ENCODE measurements around the gene STT3B.

Gene STT3B

GRCh38 chr3:31509147-31509728 is 23.5 kb upstream of the STT3B start:
- no peak for DNase-seq
- TF ChIP-seq CTCF (IDR thresholded peaks at IDR 0.05; ENCODE audit: low read depth, low read length), result no peak
- Histone ChIP-seq H3K9me3 (ENCODE audit: severe bottlenecking) (no peaks in the 10 kb centered on the region), H3K27me3 (ENCODE audit: insufficient read depth, low read depth, severe bottlenecking) (no peaks in the 10 kb centered on the region), H3K4me3 (ENCODE audit: low read depth, low read length) (no peak overlapping the region), H3K27ac (no peak overlapping the region), H3K36me3 (no peaks in the 10 kb centered on the region)

GRCh38 chr3:31514570-31514969 is 18.2 kb upstream of the STT3B start:
- no peak for TF ChIP-seq CTCF (IDR thresholded peaks at IDR 0.05; ENCODE audit: low read depth, low read length)
- DNase-seq, result no peak
- H3K36me3 ChIP-seq, result no peaks in the 10 kb centered on the region
- H3K4me3 ChIP-seq (ENCODE audit: low read depth, low read length), result no peak overlapping the region
- H3K9me3 ChIP-seq (ENCODE audit: severe bottlenecking), result no peaks in the 10 kb centered on the region
- H3K27me3 ChIP-seq (ENCODE audit: insufficient read depth, low read depth, severe bottlenecking), result no peaks in the 10 kb centered on the region
- H3K27ac ChIP-seq, result no peak overlapping the region

GRCh38 chr3:31515486-31516284 is 17.0 kb upstream of the STT3B start:
- DNase-seq, result no peak
- Histone ChIP-seq H3K9me3 (ENCODE audit: severe bottlenecking) (no peaks in the 10 kb centered on the region), H3K27ac (no peak overlapping the region), H3K4me3 (ENCODE audit: low read depth, low read length) (no peak overlapping the region), H3K27me3 (ENCODE audit: insufficient read depth, low read depth, severe bottlenecking) (no peaks in the 10 kb centered on the region), H3K36me3 (no peaks in the 10 kb centered on the region)
- TF ChIP-seq CTCF (IDR thresholded peaks at IDR 0.05; ENCODE audit: low read depth, low read length), result no peak

GRCh38 chr3:31516757-31517156 is 16.0 kb upstream of the STT3B start:
- H3K27me3 ChIP-seq (ENCODE audit: insufficient read depth, low read depth, severe bottlenecking), result no peaks in the 10 kb centered on the region
- DNase-seq, result no peak
- H3K9me3 ChIP-seq (ENCODE audit: severe bottlenecking), result no peaks in the 10 kb centered on the region
- no peaks in the 10 kb centered on the region for H3K36me3 ChIP-seq
- H3K4me3 ChIP-seq (ENCODE audit: low read depth, low read length), result no peak overlapping the region
- no peak overlapping the region for H3K27ac ChIP-seq
- TF ChIP-seq CTCF (IDR thresholded peaks at IDR 0.05; ENCODE audit: low read depth, low read length), result no peak

- H3K27me3 ChIP-seq (ENCODE audit: insufficient read depth, low read depth, severe bottlenecking), result no peaks in the 10 kb centered on the region
- no peak overlapping the region for H3K27ac ChIP-seq
- no peak overlapping the region for H3K4me3 ChIP-seq (ENCODE audit: low read depth, low read length)
- H3K36me3 ChIP-seq, result no peaks in the 10 kb centered on the region
- no peaks in the 10 kb centered on the region for H3K9me3 ChIP-seq (ENCODE audit: severe bottlenecking)
- DNase-seq, result no peak
- TF ChIP-seq CTCF (IDR thresholded peaks at IDR 0.05; ENCODE audit: low read depth, low read length), result no peak
These were observed 11.3 kb upstream of the STT3B start for GRCh38 chr3:31521468-31521867.
